Measurements from ENCODE around the gene LSAMP.

LSAMP gene

GRCh38 chr3:116338713-116339112, 106.6 kb downstream of the LSAMP start:
- no peaks in the 10 kb centered on the region for H3K4me1 ChIP-seq (ENCODE audit: control insufficient read depth in 1 of 2, insufficient read depth in 1 of 2, low read depth in 1 of 2, low read length in 1 of 2)
- no peak for TF ChIP-seq CTCF (IDR thresholded peaks at IDR 0.05)

GRCh38 chr3:116337229-116337628, 108.1 kb downstream of the LSAMP start:
- no peaks in the 10 kb centered on the region for H3K9me3 ChIP-seq
- H3K27me3 ChIP-seq = no peaks in the 10 kb centered on the region
- no peak overlapping the region for H3K4me3 ChIP-seq (ENCODE audit: low read depth in 1 of 2, low read length in 1 of 2)
- H3K27ac ChIP-seq = no peak overlapping the region
- H3K4me1 ChIP-seq (ENCODE audit: control insufficient read depth in 1 of 2, insufficient read depth in 1 of 2, low read depth in 1 of 2, low read length in 1 of 2) = no peaks in the 10 kb centered on the region
- H3K36me3 ChIP-seq = no peaks in the 10 kb centered on the region
- TF ChIP-seq CTCF (IDR thresholded peaks at IDR 0.05) = no peak

More at GRCh38 chr3:116338713-116339112, 106.6 kb downstream of the LSAMP start:
- Histone ChIP-seq H3K36me3 (no peaks in the 10 kb centered on the region), H3K27me3 (no peaks in the 10 kb centered on the region), H3K9me3 (no peaks in the 10 kb centered on the region), H3K4me3 (ENCODE audit: low read depth in 1 of 2, low read length in 1 of 2) (no peak overlapping the region), H3K27ac (no peak overlapping the region)

GRCh38 chr3:116331380-116331779, 113.9 kb downstream of the LSAMP start:
- no peaks in the 10 kb centered on the region for H3K27me3 ChIP-seq
- H3K4me3 ChIP-seq (ENCODE audit: low read depth in 1 of 2, low read length in 1 of 2) = no peak overlapping the region
- H3K27ac ChIP-seq = no peak overlapping the region
- H3K4me1 ChIP-seq (ENCODE audit: control insufficient read depth in 1 of 2, insufficient read depth in 1 of 2, low read depth in 1 of 2, low read length in 1 of 2) = no peaks in the 10 kb centered on the region
- H3K9me3 ChIP-seq = no peaks in the 10 kb centered on the region
- TF ChIP-seq CTCF (IDR thresholded peaks at IDR 0.05) = no peak
- no peaks in the 10 kb centered on the region for H3K36me3 ChIP-seq

- Histone ChIP-seq H3K9me3 (no peaks in the 10 kb centered on the region), H3K4me1 (ENCODE audit: control insufficient read depth in 1 of 2, insufficient read depth in 1 of 2, low read depth in 1 of 2, low read length in 1 of 2) (no peaks in the 10 kb centered on the region), H3K4me3 (ENCODE audit: low read depth in 1 of 2, low read length in 1 of 2) (no peak overlapping the region), H3K36me3 (no peaks in the 10 kb centered on the region), H3K27ac (no peak overlapping the region), H3K27me3 (no peaks in the 10 kb centered on the region)
- no peak for TF ChIP-seq CTCF (IDR thresholded peaks at IDR 0.05)
These were observed 122.4 kb downstream of the LSAMP start for GRCh38 chr3:116322750-116323375.

- H3K9me3 ChIP-seq = no peaks in the 10 kb centered on the region
- H3K4me1 ChIP-seq (ENCODE audit: control insufficient read depth in 1 of 2, insufficient read depth in 1 of 2, low read depth in 1 of 2, low read length in 1 of 2) = no peaks in the 10 kb centered on the region
- H3K27me3 ChIP-seq = no peaks in the 10 kb centered on the region
- no peaks in the 10 kb centered on the region for H3K36me3 ChIP-seq
- TF ChIP-seq CTCF (IDR thresholded peaks at IDR 0.05) = no peak
- no peak overlapping the region for H3K27ac ChIP-seq
- no peak overlapping the region for H3K4me3 ChIP-seq (ENCODE audit: low read depth in 1 of 2, low read length in 1 of 2)
These were observed 126.9 kb downstream of the LSAMP start for GRCh38 chr3:116318370-116318769.
